HEK293 (cell line): ENCODE measurements around the gene KLHL22.

Experiments used
- CTCF ChIA-PET: fragments of 350-600 bp; formaldehyde crosslinking; extraction: SDS; loops from one replicate; lab custom pipeline; 2021; ENCODE audit warnings: antibody characterized with exemption; lab: Yijun Ruan, JAX
- POLR2A ChIA-PET: fragments of 300-600 bp; formaldehyde crosslinking; extraction: SDS; loops from one replicate; lab custom pipeline; 2020; ENCODE audit warnings: antibody characterized with exemption, inconsistent platforms; lab: Yijun Ruan, JAX
- H3K27ac ChIP-seq: fragments of 200-500 bp; sonication (Bioruptor generic); 2 replicates; pipeline ENCODE4 v1.5.1; 2014; ENCODE audit warnings: low read depth, low read length, control low read depth, inconsistent platforms; ENCODE audit errors: extremely low read depth
- H3K36me3 ChIP-seq, 2 experiments: fragments of 200-500 bp in 1 of 2; sonication (Bioruptor generic) in 1 of 2; 1 replicate in 1 of 2; 2 replicates in 1 of 2; pipeline ENCODE4 v1.5.1; 2014 to 2017; ENCODE audit warnings: inconsistent platforms in 2 of 2, low read length in 2 of 2; ENCODE audit not compliant: control insufficient read depth in 2 of 2, insufficient read depth in 1 of 2
- H3K4me1 ChIP-seq: fragments of 200-500 bp; sonication (Bioruptor generic); 2 replicates; pipeline ENCODE4 v1.5.1; 2014; ENCODE audit warnings: mild to moderate bottlenecking, low read length, inconsistent platforms; ENCODE audit not compliant: control insufficient read depth, insufficient read depth
- H3K4me3 ChIP-seq: 2 replicates; pipeline ENCODE4 v1.5.1; 2011; ENCODE audit warnings: low read depth, mild to moderate bottlenecking, control low read depth, low read length, moderate library complexity
- H3K9me3 ChIP-seq: fragments of 200-500 bp; sonication (Bioruptor generic); 2 replicates; pipeline ENCODE4 v1.5.1; 2014; ENCODE audit warnings: low read depth, low read length, inconsistent platforms; ENCODE audit not compliant: control insufficient read depth, insufficient read depth
- FEZF1 ChIP-seq: fragments of 450-650 bp; formaldehyde crosslinking; IDR thresholded peaks from 2 replicates; pipeline ENCODE4 v1.5.1; 2016; ENCODE audit warnings: missing biosample characterization, missing genetic modification characterization
- HOXD13 ChIP-seq: sonication (generic); formaldehyde crosslinking; IDR thresholded peaks from 2 replicates; pipeline ENCODE4 v1.8.0; 2022; ENCODE audit warnings: missing genetic modification reagents, borderline replicate concordance
- YY1 ChIP-seq: fragments of 450-650 bp; formaldehyde crosslinking; IDR thresholded peaks from 2 replicates; pipeline ENCODE4 v1.5.1; 2018; ENCODE audit warnings: missing biosample characterization, missing genetic modification characterization
- ZBTB8A ChIP-seq: fragments of 450-650 bp; formaldehyde crosslinking; IDR thresholded peaks from 2 replicates; pipeline ENCODE4 v1.5.1; 2016; ENCODE audit warnings: missing biosample characterization, missing genetic modification characterization
- ZNF37A ChIP-seq: fragments of 450-650 bp; IDR thresholded peaks from 2 replicates; pipeline ENCODE4 v1.5.1; 2018; ENCODE audit warnings: missing biosample characterization, missing genetic modification characterization
- ZNF426 ChIP-seq: fragments of 450-650 bp; formaldehyde crosslinking; IDR thresholded peaks from 2 replicates; pipeline ENCODE4 v1.5.1; 2017; ENCODE audit warnings: missing biosample characterization, missing genetic modification characterization, mild to moderate bottlenecking, inconsistent platforms, moderate library complexity
- ZNF544 ChIP-seq: fragments of 450-650 bp; formaldehyde crosslinking; IDR thresholded peaks from 2 replicates; pipeline ENCODE4 v1.5.0; 2017; ENCODE audit warnings: missing biosample characterization, missing genetic modification characterization
- ZNF596 ChIP-seq: fragments of 450-650 bp; IDR thresholded peaks from 2 replicates; pipeline ENCODE4 v1.5.0; 2018; ENCODE audit warnings: missing biosample characterization, mild to moderate bottlenecking, missing genetic modification characterization, moderate library complexity
- ZNF624 ChIP-seq: fragments of 450-650 bp; formaldehyde crosslinking; IDR thresholded peaks from 2 replicates; pipeline ENCODE4 v1.5.1; 2017; ENCODE audit warnings: missing biosample characterization, missing genetic modification characterization
- ZNF654 ChIP-seq: fragments of 450-650 bp; formaldehyde crosslinking; IDR thresholded peaks from 2 replicates; pipeline ENCODE4 v1.5.1; 2016; ENCODE audit warnings: low read depth, missing biosample characterization, missing genetic modification characterization
- TF ChIP-seq, protein P1 (sequence below): fragments of 450-650 bp; formaldehyde crosslinking; IDR thresholded peaks from 2 replicates; pipeline ENCODE4 v1.5.1; 2016; ENCODE audit warnings: missing biosample characterization, missing genetic modification characterization
- TF ChIP-seq, protein P2 (sequence below): fragments of 450-650 bp; formaldehyde crosslinking; IDR thresholded peaks from 2 replicates; pipeline ENCODE4 v1.5.1; 2016; ENCODE audit warnings: missing biosample characterization, missing genetic modification characterization
- TF ChIP-seq, protein P3 (sequence below): fragments of 450-650 bp; formaldehyde crosslinking; conservative IDR thresholded peaks from 2 replicates; pipeline ENCODE4 v1.5.1; 2016; ENCODE audit warnings: low read depth, missing biosample characterization, missing genetic modification characterization
- TF ChIP-seq, protein P4 (sequence below): fragments of 450-650 bp; formaldehyde crosslinking; IDR thresholded peaks from 2 replicates; pipeline ENCODE4 v1.5.1; 2016; ENCODE audit warnings: missing biosample characterization, missing genetic modification characterization
- TF ChIP-seq, protein P5 (sequence below): fragments of 450-650 bp; formaldehyde crosslinking; IDR thresholded peaks from 2 replicates; pipeline ENCODE4 v1.5.1; 2016; ENCODE audit warnings: missing biosample characterization, missing genetic modification characterization
- TF ChIP-seq, protein P6 (sequence below): fragments of 450-650 bp; formaldehyde crosslinking; IDR thresholded peaks from 2 replicates; pipeline ENCODE4 v1.5.1; 2016; ENCODE audit warnings: missing biosample characterization, missing genetic modification characterization
- TF ChIP-seq, protein P7 (sequence below): fragments of 450-650 bp; formaldehyde crosslinking; optimal IDR thresholded peaks from 2 replicates; pipeline ENCODE3; 2016; ENCODE audit warnings: missing biosample characterization, mild to moderate bottlenecking, missing genetic modification characterization

Gene KLHL22

DNA sequence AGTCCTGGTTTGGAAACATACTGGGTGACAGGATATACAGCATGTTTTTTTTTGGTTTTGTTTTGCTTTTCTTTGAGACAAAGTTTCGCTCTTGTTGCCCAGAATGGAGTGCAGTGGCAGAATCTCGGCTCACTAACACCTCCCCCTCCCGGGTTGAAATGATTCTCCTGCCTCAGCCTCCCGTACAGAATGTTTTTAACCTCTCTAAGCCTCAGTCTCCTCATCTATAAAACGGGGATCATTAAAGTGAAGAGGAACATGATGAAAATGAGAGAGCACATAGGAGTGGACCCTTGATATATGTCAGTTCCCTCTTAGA, 29.9 kb downstream of the KLHL22 start:
- TF ChIP-seq, protein P1, sequence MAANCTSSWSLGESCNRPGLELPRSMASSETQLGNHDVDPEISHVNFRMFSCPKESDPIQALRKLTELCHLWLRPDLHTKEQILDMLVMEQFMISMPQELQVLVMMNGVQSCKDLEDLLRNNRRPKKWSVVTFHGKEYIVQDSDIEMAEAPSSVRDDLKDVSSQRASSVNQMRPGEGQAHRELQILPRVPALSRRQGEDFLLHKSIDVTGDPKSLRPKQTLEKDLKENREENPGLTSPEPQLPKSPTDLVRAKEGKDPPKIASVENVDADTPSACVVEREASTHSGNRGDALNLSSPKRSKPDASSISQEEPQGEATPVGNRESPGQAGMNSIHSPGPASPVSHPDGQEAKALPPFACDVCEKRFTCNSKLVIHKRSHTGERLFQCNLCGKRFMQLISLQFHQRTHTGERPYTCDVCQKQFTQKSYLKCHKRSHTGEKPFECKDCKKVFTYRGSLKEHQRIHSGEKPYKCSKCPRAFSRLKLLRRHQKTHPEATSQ (tag by site-specific recombination), result no peak
- TF ChIP-seq, protein P2, sequence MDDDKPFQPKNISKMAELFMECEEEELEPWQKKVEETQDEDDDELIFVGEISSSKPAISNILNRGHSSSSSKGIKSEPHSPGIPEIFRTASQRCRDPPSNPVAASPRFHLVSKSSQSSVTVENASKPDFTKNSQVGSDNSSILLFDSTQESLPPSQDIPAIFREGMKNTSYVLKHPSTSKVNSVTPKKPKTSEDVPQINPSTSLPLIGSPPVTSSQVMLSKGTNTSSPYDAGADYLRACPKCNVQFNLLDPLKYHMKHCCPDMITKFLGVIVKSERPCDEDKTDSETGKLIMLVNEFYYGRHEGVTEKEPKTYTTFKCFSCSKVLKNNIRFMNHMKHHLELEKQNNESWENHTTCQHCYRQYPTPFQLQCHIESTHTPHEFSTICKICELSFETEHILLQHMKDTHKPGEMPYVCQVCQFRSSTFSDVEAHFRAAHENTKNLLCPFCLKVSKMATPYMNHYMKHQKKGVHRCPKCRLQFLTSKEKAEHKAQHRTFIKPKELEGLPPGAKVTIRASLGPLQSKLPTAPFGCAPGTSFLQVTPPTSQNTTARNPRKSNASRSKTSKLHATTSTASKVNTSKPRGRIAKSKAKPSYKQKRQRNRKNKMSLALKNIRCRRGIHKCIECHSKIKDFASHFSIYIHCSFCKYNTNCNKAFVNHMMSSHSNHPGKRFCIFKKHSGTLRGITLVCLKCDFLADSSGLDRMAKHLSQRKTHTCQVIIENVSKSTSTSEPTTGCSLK, result no peak
- TF ChIP-seq HOXD13 (CRISPR knock-in tag), result no peak
- TF ChIP-seq ZNF624 (tag by site-specific recombination), result no peak
- no peak for TF ChIP-seq ZNF654 (tag by site-specific recombination)
- TF ChIP-seq, protein P3, sequence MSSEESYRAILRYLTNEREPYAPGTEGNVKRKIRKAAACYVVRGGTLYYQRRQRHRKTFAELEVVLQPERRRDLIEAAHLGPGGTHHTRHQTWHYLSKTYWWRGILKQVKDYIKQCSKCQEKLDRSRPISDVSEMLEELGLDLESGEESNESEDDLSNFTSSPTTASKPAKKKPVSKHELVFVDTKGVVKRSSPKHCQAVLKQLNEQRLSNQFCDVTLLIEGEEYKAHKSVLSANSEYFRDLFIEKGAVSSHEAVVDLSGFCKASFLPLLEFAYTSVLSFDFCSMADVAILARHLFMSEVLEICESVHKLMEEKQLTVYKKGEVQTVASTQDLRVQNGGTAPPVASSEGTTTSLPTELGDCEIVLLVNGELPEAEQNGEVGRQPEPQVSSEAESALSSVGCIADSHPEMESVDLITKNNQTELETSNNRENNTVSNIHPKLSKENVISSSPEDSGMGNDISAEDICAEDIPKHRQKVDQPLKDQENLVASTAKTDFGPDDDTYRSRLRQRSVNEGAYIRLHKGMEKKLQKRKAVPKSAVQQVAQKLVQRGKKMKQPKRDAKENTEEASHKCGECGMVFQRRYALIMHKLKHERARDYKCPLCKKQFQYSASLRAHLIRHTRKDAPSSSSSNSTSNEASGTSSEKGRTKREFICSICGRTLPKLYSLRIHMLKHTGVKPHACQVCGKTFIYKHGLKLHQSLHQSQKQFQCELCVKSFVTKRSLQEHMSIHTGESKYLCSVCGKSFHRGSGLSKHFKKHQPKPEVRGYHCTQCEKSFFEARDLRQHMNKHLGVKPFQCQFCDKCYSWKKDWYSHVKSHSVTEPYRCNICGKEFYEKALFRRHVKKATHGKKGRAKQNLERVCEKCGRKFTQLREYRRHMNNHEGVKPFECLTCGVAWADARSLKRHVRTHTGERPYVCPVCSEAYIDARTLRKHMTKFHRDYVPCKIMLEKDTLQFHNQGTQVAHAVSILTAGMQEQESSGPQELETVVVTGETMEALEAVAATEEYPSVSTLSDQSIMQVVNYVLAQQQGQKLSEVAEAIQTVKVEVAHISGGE (tag by site-specific recombination), result no peak
- no peak for TF ChIP-seq FEZF1 (tag by site-specific recombination)
- no peak for TF ChIP-seq ZNF37A (tag by site-specific recombination)
- no peak for TF ChIP-seq YY1
- TF ChIP-seq, protein P4, sequence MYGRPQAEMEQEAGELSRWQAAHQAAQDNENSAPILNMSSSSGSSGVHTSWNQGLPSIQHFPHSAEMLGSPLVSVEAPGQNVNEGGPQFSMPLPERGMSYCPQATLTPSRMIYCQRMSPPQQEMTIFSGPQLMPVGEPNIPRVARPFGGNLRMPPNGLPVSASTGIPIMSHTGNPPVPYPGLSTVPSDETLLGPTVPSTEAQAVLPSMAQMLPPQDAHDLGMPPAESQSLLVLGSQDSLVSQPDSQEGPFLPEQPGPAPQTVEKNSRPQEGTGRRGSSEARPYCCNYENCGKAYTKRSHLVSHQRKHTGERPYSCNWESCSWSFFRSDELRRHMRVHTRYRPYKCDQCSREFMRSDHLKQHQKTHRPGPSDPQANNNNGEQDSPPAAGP (tag by site-specific recombination), result no peak
- TF ChIP-seq, protein P5, sequence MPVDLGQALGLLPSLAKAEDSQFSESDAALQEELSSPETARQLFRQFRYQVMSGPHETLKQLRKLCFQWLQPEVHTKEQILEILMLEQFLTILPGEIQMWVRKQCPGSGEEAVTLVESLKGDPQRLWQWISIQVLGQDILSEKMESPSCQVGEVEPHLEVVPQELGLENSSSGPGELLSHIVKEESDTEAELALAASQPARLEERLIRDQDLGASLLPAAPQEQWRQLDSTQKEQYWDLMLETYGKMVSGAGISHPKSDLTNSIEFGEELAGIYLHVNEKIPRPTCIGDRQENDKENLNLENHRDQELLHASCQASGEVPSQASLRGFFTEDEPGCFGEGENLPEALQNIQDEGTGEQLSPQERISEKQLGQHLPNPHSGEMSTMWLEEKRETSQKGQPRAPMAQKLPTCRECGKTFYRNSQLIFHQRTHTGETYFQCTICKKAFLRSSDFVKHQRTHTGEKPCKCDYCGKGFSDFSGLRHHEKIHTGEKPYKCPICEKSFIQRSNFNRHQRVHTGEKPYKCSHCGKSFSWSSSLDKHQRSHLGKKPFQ (tag by site-specific recombination), result no peak
- TF ChIP-seq, protein P6, sequence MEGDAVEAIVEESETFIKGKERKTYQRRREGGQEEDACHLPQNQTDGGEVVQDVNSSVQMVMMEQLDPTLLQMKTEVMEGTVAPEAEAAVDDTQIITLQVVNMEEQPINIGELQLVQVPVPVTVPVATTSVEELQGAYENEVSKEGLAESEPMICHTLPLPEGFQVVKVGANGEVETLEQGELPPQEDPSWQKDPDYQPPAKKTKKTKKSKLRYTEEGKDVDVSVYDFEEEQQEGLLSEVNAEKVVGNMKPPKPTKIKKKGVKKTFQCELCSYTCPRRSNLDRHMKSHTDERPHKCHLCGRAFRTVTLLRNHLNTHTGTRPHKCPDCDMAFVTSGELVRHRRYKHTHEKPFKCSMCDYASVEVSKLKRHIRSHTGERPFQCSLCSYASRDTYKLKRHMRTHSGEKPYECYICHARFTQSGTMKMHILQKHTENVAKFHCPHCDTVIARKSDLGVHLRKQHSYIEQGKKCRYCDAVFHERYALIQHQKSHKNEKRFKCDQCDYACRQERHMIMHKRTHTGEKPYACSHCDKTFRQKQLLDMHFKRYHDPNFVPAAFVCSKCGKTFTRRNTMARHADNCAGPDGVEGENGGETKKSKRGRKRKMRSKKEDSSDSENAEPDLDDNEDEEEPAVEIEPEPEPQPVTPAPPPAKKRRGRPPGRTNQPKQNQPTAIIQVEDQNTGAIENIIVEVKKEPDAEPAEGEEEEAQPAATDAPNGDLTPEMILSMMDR (tag by site-specific recombination), result no peak
- TF ChIP-seq ZNF596 (tag by site-specific recombination), result no peak
- TF ChIP-seq, protein P7, sequence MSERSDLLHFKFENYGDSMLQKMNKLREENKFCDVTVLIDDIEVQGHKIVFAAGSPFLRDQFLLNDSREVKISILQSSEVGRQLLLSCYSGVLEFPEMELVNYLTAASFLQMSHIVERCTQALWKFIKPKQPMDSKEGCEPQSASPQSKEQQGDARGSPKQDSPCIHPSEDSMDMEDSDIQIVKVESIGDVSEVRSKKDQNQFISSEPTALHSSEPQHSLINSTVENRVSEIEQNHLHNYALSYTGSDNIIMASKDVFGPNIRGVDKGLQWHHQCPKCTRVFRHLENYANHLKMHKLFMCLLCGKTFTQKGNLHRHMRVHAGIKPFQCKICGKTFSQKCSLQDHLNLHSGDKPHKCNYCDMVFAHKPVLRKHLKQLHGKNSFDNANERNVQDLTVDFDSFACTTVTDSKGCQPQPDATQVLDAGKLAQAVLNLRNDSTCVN (tag by site-specific recombination), result no peak
- no peak for TF ChIP-seq ZBTB8A (tag by site-specific recombination)
- TF ChIP-seq ZNF426 (tag by site-specific recombination), result no peak
- TF ChIP-seq ZNF544 (tag by site-specific recombination), result no peak
- Histone ChIP-seq H3K9me3 (no peaks in the 10 kb centered on the region), H3K4me3 (no peak overlapping the region), H3K27ac (no peak overlapping the region), H3K36me3 (peaks cover 0 to 71% of the 10 kb centered on the region in 2 experiments; a peak in 2 of 3 replicates), H3K4me1 (no peaks in the 10 kb centered on the region)
- POLR2A ChIA-PET, result no interaction called here
- CTCF ChIA-PET, result no interaction called here
